GM18505 (cell line): Measurements from ENCODE around the gene TULP4.
"Not testable (repeated sequence)": the region's sequence is repeated elsewhere in the genome, so short reads cannot be mapped to it uniquely, and the experiment has no call there.

Source experiments
- ATAC-seq: cut with Tn5 transposase; IDR thresholded peaks from one replicate; pipeline ENCODE4 v1.9.1; 2021; ENCODE audit not compliant: unreplicated experiment
- POLR2A ChIP-seq: IDR thresholded peaks from 4 replicates; pipeline ENCODE4 v1.6.1; 2011; ENCODE audit warnings: borderline replicate concordance; ENCODE audit not compliant: insufficient read depth, insufficient read length; ENCODE audit errors: extremely low read depth

The TULP4 gene

DNA sequence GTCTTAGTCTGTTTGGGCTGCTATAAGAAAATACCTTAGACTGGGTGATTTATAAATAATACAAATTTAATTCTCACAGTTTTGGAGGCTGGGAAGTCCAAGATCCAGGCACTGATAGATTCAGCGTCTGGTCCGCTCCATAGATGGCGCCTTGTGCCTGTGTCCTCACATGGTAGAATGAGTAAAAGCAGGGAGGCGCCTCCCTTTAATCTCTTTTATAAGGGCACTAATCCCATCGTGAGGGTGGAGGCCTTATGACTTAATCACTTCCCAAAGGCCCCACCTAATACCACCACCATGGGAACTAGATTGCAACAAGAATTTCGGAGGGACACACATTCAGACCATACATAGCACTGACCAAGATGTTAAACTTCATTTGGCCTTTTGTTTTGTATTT, 156.4 kb downstream of the TULP4 start:
- no peak for TF ChIP-seq POLR2A
- no peak for ATAC-seq

DNA sequence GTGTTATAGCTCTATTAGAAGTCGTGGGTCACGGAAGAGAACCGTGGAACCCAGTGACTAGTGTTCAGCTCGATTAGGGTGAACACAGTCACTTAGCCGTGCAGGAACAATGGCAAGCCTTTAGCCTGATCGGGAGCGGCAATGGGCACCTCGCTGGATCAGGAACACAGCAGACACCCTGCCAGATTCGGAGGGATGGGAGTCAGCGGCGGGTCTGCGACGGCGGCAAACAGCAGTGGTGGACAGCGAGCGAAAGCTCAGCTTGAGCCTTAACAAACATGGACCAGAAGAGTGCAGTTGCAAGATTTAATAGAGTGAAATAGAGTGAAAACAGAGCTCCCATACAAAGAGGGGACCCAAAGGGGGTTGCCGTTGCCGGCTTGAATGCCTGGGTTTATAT, 157.8 kb downstream of the TULP4 start:
- ATAC-seq: not testable (repeated sequence)

DNA sequence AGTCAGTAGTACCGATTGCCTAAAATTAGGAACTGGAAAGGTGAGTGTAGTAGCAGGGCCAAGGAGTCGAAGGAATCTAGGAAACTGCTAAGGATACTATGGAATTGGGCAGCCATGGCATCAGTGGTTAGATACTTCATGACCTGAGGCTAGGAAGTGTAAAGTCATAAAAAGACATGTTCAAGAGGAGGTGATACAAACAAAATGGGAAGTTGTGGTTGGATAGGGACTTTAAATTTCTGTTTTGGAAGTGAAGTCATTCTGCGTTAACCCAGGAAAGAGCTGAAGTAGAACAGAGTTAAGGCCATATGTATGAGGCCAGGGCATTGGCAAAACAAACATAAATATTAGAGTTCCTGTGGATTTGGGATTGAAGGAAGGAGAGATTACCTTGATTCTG, 159.1 kb downstream of the TULP4 start:
- TF ChIP-seq POLR2A: no peak
- ATAC-seq: no peak

DNA sequence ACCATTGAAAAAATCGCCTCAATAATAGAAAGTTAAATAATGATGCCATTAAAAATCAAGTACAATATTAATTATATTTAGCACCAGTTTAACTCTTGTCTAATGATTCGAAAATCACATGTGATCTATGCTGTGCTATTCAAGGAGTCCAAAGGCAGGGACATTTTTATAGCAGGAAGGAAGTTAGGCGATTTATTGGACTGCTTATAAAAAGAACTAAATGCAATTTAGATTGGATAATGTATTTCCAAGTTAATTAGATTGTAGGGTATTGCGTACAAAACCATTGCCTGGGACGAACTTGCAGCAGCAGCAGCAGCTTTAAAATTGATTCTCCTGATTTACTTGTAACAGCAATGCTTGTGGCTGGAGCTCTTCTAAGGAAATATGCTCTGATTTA, 160.2 kb downstream of the TULP4 start:
- no peak for ATAC-seq
- TF ChIP-seq POLR2A: no peak

DNA sequence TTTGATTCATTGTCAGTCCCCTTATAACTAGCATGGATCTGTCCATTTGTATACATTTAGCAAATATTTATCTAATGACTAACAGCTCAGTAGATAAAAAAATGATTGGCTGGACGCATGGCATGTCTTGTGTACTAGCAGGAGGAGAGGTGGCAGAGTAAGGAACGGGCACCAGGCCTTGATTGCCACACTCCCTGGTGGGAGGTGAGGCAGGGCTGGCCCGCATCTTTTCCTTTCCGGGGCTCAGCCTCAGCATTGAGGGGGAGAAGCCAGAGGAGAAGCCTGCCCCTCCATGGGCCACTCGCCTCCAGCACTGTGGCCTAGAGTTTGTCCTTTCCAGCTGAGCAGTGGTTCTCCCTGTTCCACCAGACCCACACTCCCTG, 162.7 kb downstream of the TULP4 start:
- no peak for TF ChIP-seq POLR2A
- no peak for ATAC-seq

DNA sequence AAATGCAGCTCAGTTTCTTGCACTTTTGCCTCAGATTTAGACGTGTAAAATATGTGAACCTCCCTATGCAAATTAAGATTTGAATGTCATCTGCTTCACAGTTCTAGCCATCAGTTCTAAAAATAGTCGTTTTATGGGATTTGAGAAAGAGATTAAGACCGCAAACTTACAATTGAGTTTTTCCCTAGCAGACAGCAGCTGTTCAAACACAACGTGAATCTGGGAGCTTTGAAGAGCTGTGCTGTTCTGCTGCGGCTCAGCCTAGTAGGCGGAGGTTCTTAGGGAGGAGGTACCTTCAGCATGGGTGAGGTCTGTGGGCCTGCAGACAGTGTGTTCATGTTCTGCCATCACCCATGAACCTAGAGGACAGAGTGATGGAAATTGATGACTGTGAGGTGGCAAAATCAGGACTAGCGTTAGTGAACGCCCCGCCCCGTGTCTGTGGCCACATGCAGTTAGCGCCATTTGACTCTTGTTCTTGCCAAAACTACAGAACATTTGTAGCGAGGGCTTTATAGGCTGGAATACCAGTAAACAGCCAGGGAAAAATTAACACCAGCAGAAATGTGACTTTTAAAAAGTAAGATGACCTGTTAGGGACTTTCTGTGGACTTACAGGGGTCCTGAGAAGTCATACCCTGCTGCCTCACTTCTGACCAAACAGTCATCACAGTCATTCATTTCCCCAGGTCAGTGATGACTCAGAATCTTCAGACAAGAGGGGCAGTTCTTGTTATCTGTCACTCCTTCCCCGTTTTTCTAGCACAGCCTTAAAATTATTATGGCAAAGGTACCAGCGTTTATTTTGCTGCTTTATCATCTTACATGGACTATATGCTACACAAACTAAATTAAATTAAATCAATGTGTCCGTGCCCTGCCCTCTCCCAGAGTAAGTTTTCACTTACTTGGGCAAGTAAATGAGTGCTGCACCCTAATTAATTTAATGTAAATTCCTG, 163.4 kb downstream of the TULP4 start:
- peak; percentile 79 for ATAC-seq
- peak; percentile 59 for TF ChIP-seq POLR2A

DNA sequence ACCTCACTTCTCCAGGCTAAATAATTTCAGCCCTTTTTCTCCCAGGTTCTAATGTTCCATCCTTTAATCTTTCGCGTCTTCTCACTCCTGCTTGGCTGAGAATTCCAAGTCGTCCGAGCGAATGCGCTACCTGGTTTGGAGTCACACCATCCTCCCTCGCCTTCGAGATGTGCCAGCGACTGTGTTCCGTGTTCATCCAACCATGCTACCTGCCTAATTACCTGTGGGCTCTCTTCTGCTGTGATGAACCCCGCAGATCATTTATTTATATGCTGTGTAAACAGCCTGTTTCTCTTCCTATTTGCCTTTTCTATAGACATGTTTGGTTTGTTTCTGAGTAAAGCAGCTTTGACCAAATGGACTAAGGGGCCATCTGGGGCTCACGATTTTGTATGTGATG, 164.1 kb downstream of the TULP4 start:
- ATAC-seq: no peak
- no peak for TF ChIP-seq POLR2A

DNA sequence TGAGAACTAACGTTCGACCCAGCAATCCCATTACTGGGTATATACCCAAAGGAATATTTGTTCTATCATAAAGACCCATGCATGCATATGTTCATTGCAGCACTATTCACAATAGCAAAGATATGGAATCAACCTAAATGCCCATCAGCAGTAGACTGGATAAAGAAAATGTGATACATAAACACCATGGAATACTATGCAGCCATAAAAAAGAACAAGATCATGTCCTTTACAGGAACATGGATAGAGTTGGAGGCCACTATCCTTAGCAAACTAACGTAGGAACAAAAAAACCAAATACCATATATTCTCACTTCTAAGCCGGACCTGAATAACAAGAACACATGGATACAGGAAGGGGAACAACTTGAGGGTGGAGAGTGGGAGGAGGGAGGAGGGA, 165.5 kb downstream of the TULP4 start:
- ATAC-seq: not testable (repeated sequence)

DNA sequence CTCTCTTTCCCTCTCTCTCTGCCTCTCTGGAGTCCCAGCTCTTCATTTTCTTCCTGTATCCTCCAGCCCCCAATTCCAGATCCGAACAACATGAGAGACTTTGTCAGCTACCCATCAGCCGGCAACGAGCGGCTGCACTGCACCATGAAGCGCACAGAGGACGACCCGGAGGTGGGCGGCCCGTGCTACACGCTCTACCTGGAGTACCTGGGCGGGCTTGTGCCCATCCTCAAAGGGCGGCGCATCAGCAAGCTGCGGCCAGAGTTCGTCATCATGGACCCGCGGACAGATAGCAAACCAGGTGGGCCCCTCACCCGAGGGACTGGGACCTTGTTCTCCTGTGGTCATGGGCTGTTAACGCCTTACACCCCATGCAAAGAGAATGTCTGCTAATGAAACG, 168.7 kb downstream of the TULP4 start:
- no peak for ATAC-seq
- no peak for TF ChIP-seq POLR2A

DNA sequence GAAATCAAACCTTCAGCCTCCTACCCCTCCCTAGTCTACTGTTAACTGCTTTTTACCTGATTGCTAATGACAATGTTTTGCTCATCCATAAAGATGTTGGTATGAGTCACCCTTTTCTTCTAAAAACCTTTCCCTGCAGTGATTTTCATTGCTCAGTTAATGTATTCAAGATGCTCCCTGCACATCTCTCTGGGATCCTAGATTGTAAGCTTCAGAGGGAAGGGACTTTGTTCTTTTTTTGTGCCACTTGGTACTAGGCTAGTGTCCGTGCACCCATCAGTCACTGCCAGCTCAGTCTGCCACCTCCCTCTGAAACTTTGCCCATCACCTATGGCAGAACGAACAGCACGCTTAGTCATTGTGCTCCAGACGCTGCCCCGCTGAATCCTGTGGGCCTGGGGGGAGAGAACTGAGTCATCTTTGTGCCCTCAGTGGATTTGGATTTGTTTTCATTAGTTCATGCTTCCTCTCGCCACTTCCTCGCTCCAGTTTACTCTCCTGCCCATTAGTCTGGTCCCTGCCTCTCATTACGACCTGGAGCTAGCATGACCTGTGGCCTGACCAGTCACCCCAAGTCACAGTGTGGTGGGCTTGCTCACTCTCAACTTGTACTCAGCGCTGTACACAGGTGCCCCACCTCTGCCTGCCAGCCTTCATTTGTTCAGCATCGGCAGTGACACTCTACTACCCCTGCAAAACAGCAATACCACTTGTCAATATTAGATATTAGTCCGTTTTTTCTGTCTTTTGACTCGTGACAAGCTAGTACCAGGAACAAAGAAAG, 169.6 kb downstream of the TULP4 start:
- TF ChIP-seq POLR2A: no peak
- no peak for ATAC-seq

DNA sequence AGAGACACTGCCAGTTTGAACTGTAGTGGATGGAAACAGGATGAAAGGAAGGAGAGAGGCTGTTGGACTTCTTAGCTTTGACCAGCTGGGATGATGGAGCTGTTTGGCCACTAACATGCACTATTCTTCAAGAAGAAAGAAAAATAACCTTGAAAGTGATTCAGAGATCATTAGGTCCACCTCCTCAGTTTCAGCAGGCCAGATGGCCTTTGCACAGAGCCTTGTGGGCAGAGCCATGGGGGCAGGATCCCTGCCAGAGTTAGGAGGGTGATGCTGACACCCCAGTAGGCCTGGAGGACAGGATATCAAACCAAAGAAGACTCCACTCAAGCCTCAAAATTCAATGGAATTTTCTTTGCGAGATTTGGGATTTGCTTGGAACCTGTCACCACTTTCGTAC, 173.2 kb downstream of the TULP4 start:
- no peak for ATAC-seq
- no peak for TF ChIP-seq POLR2A

DNA sequence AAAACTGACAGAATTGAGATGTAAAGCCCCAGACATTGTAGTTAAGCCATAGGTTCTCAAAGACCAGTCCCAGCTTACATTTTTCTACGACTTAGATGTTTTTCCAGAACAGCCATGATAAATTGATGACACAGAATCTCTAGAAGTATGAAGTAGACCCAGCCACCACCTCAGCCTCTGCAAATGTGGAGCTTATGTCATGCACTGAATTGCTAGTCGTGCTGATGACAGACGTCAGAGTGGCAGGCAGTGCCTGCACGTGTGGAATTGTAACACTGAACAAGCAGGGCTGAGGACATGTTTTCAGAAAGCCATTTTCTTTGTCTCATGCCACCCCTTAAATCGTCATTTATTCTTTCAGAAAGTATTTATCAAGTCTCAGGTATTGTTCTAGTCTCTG, 175.2 kb downstream of the TULP4 start:
- no peak for ATAC-seq
- TF ChIP-seq POLR2A: no peak

DNA sequence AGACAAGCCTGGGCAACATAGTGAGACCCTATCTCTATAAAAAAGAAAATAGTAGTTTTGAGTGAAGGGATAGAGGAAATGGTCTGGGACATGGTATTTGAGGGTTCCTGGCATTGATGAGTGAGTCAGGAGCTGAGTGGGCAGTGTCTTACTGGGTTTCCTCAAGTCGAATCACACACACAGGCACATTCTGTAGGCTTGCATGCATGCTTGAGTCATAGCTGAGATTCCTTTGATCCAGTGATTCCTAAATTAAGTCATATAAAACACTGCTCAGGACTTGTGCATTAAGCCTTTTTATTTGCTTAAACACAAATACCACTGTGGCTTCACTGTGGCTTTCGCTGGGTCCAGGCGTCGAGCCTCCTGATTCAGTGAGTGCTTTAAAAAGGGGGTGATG, 175.8 kb downstream of the TULP4 start:
- ATAC-seq: no peak
- TF ChIP-seq POLR2A: no peak

DNA sequence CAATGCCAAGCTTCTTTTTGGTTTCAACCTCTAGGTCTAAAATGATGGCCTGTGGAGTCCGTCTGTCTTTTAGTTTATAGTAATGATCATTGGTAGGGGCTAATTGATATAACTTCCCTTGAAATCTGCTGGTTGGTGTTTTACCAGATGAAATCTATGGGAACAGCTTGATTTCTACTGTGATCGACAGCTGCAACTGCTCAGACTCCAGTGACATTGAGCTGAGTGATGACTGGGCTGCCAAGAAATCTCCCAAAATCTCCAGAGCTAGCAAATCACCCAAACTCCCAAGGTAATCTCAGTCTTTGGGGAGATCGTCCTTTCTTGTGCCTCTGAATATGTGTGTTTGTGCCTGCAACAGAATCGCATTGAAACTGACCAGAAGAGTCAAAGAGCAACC, 177.2 kb downstream of the TULP4 start:
- TF ChIP-seq POLR2A: no peak
- ATAC-seq: no peak
